GM21786 (cell line): ENCODE data around the gene SLC27A1.
A peak's percentile ranks its signal among the peaks of the same experiment; 100 is the strongest.
"Not testable (repeated sequence)": the region's sequence is repeated elsewhere in the genome, so short reads cannot be mapped to it uniquely, and the experiment has no call there.

Experiments
- ATAC-seq: cut with Tn5 transposase; IDR thresholded peaks from one replicate; pipeline ENCODE4 v1.9.1; 2021; ENCODE audit not compliant: unreplicated experiment

SLC27A1 gene

GRCh38 chr19:17510220-17510993 lies 40.1 kb downstream of the SLC27A1 start:
- no peak for ATAC-seq

DNA sequence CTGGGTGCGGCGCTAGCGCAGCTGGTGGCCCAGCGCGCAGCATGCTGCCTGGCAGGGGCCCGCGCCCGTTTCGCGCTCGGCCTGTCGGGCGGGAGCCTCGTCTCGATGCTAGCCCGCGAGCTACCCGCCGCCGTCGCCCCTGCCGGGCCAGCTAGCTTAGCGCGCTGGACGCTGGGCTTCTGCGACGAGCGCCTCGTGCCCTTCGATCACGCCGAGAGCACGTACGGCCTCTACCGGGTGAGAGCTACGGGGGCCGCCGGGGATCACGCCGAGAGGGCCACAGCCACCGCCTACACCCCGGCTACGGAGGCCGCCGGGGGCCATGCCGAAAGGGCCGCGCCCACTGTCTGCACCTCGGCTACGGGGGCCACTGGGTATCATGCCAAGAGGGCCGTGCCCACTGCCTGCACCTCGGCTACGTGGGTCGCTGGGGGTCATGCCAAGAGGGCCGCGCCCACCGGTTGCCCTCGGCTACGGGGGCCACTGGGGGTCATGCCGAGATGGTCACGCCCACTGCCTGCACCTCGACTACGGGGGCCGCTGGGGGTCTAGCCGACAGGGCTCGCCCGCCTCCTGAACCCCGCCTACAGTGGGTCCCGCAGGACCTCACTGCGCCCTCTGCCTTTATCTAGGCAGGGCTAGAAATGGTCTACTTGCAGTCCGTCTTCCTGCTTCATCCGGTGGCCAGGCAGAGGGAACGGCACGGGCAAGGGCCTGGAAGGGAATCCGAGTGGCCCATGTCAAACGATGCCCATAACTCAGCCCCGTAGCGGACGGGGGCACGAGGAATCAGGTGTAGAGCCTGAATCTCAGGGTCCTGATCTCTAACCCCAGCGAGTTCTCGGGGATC lies 41.6 kb downstream of the SLC27A1 start:
- peak; percentile 59 for ATAC-seq

GRCh38 chr19:17512574-17512939 lies 42.2 kb downstream of the SLC27A1 start:
- no peak for ATAC-seq

DNA sequence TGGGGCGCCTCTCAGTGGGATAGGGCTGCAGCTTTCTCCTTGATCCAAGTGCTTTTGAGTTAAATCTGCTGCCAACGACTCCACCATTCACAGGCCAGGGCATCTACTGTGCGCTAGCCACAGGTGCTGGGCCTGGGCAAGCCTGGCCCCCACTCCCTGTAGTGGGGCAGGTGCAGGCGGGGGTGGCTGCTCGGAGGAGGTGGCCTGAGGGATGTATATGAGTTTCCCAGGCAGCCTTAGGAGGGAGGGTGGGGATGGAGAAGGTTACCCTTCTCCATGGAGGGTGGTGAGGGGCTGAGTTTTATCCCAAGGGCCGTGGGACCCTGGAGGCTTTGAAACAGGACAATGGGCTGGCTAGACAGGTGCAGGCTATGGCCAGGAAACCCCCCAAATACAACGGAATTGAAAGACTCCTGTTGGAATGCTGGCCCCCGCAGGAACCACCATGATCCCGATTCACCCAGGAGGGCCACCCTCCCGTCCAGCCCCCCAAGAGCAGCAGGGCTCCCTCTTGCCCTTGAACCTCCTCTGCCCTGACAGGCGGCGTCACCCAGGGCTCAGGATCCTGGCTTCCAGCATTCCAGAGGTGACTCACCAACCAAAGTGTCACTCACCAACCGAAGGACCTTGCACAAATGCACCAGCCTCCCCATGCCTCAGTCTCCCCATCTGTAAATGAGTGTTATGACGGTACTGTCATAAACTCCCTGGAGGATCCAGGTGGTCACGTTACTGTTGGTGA lies 45.3 kb downstream of the SLC27A1 start:
- ATAC-seq = no peak

GRCh38 chr19:17517898-17518297 lies 47.6 kb downstream of the SLC27A1 start:
- ATAC-seq = no peak

GRCh38 chr19:17518654-17519053 lies 48.3 kb downstream of the SLC27A1 start:
- ATAC-seq = not testable (repeated sequence)

DNA sequence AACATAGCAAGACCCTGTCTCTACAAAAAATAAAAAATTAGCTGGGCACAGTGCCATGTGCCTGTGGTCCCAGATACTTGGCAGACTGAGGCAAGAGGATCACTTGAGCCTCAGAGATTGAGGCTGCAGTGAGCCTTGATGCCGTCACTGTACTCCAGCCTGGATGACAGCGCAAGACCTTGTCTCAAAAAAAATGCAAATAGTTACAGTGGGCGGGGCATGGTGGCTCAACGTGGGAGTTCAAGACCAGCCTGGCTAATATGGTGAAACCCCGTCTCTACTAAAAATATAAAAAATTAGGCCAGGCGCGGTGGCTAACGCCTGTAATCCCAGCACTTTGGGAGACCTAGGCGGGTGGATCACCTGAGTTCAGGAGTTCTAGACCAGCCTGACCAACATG lies 49.6 kb downstream of the SLC27A1 start:
- ATAC-seq = no peak

DNA sequence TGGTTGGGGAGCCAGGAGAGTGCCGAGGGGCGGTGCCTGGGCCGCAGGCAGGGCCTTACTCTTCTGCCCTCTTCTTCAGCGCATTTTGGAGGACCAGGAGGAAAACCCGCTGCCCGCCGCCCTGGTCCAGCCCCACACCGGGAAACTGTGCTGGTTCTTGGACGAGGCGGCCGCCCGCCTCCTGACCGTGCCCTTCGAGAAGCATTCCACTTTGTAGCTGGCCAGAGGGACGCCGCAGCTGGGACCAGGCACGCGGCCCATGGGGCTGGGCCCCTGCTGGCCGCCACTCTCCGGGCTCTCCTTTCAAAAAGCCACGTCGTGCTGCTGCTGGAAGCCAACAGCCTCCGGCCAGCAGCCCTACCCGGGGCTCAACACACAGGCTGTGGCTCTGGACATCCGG lies 50.5 kb downstream of the SLC27A1 start:
- ATAC-seq = no peak

DNA sequence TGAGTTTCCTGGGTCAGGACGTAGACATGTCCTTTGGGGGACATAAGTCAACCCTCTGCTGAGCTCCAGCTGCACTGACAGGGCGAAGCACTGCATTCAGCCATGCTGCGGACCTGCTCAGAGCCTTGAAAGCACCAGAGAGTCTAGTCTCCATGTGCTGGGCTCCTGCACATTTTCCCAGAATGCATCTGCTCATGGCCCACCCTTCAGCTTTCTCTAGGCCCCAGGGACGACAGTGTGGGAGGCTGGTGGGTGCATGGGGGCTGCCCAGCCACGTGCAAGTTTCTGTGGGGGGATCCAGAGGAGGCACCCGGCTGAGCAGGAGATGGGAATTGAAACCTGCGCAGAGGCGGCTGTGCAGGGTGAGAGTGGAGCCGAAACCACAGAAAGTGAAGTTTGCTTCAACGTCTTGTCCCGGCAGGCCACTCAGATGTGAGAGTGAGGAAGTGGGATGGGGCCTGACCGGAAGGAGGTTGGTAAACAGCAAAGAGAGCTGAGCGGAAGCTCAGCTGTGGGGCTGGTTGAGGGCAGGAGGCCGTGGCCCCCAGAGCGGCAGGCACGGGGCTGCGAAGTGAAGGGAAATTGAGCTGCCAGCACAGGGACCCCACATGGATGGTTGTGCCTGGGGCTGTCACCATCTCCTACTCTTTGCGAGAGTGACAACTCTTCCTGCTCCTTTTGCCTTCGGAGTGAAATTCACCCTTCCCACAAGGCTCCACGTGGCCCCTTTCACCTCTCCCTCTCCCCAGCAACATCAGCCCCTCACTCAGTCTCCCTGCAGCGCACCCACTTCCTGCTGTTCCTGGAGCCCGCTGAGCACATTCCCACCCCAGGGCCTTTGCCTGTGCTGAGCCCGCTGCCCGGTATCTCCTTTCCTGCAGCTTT lies 52.9 kb downstream of the SLC27A1 start:
- peak; percentile 85 for ATAC-seq

GRCh38 chr19:17524651-17525050 lies 54.3 kb downstream of the SLC27A1 start:
- no peak for ATAC-seq

GRCh38 chr19:17525141-17525540 lies 54.8 kb downstream of the SLC27A1 start:
- no peak for ATAC-seq

DNA sequence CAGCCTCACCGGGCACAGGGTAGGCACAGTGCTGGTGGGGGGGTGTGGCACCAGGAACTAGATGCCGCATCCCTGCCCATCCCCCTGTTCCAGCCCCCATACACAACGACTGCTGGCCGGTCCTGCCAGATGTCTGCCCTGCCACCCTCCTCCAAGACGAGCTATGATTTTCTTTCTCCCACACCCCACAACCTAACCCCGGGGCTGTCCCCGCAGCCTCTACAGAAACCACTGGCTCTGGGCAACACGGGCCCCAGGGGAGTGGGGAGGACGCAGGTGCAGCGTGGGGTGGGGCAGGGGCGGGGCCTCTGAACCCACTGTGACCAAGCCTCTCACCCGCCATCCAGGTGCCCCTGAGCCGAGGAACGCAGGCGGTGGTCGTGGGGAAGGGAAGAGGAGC lies 56.6 kb downstream of the SLC27A1 start:
- peak; percentile 47 for ATAC-seq

DNA sequence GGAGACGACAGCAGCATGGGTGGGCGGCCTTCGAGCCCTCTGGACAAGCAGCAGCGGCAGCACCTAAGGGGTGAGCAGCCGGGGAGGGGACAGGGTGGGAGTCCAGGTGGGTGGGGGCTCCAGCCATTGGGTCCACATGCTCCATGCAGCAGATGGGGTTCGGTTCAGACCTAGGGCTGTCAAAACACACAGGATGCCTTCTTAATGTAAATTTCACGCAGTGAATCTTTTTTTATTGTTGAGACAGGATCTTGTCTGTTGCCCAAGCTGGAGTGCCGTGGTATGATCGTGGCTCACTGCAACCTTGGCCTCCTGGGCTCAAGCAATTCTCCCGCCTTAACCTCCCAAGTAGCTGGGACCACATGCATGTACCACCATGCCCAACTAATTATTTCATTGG lies 57.0 kb downstream of the SLC27A1 start:
- ATAC-seq = no peak

- ATAC-seq = no peak
Observed at GRCh38 chr19:17528610-17529009, 58.3 kb downstream of the SLC27A1 start.

DNA sequence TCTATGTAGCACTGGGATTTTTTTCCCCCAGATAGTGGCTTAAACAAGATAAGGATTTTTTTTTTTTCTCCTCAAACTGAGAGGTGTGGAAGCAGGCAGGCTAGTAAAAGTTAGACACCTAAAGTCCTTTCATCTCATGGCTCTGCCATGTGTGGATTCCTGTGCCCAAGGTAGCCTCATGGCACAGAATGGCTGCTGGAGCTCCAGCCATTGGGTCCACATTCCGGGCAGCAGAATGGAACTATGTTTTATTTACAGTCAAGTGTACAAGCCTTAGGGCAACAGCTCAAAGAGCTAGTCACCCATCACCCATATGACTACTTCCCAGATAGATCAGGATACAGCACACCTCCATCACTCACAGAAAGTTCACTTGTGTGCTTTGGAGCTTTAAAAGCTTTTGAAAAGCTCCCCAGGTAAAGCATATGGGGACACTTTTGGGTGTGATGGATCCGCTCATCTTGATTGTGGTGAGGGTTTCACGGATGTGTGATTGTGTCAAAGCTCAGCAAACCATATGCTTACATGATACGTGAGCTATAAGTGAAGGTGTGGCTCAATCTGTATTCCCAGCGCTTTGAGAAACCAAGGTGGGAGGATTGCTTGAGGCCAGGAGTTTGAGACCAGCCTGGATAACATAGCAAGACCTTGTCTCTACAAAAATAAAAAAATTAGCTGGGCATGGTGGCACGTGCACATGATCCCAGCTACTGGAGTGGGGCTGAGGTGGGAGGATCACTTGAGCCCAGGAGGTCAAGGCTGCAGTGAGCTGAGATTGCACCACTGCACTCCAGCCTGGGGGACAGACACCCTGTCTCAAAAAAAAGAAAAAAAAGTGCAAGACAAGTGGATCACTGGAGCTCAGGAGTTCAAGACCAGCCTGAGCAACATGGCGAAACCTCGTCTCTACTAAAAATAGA lies 59.2 kb downstream of the SLC27A1 start:
- ATAC-seq = no peak

DNA sequence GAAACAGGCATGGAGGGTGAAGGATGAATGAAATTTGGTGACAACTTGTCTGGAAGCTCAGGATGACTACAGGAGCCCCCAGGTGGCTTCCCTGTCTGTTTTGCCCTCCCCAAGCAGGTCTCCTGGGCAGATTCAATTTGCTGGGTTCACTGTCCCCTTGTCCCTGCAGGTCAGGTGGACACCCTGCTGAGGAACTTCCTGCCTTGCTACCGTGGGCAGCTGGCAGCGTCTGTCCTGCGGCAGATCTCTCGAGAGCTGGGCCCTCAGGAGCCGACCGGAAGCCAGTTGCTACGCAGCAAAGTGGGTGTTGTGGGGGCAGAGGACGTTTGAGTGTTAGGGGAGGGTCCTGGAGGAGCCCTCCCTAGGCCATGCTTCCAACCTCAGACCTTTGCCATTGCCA lies 60.3 kb downstream of the SLC27A1 start:
- ATAC-seq = no peak

DNA sequence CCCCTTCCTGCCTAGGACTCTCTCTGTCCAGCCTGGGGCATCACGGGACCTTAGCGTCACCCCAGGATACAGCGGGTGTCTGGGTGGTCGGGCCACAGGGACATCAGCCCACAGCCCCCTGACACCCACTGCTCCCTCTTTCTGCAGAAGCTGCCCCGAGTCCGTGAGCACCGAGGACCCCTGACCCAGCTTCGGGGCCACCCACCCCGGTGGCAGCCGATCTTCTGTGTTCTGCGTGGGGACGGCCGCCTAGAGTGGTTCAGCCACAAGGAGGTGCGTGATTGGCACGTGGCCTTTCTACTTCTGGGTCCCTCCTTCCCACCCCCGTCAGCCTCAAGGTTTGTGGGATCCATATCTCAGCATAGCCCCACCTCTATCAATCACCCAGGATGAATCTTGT lies 61.8 kb downstream of the SLC27A1 start:
- no peak for ATAC-seq

DNA sequence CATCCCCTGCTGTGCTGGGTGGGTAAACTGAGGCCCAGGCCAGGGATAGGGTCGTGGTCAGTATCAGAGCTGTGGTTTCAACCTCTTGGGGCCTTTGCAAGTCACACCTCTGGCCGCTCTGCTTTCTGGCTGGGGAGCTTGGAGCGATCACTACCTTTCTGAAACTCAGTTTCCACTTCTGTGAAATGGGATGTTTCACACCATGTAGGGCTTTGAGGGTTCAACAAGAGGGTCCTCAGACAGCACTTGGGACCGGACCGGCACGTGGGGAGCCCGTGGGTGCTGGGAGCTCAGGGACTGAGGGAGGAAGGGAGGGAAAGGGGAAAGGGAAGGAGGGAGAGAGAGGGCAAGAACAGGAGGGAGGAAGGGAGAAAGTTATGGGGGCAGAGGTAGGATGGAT lies 62.2 kb downstream of the SLC27A1 start:
- no peak for ATAC-seq

DNA sequence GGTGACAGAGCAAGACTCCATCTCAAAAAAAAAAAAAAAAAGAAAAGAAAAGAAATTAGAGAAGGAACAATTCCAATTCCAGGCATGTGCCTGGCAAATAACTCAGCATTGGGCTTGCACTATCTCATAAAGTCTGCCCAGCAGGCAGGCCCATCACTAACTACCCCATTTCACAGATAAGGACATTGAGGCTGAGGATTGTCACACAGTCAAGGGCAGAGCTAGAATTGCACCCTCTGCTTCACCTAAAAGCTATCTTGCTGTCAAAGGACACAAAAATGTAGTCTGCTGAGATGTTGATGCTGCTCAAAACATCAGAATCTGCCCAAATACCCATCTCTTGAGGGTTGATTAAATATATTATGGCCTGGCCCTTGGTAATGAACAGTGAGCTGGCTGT lies 64.4 kb downstream of the SLC27A1 start:
- ATAC-seq = no peak

GRCh38 chr19:17536955-17537354 lies 66.6 kb downstream of the SLC27A1 start:
- no peak for ATAC-seq
